Dedifferentiated amniotic fluid mesenchymal stem cell (primary cell): ENCODE measurements around the gene MRPS30.
"Not testable (repeated sequence)": the region's sequence is repeated elsewhere in the genome, so short reads cannot be mapped to it uniquely, and the experiment has no call there.

Source experiments
- DNase-seq: peaks from one replicate; pipeline ENCODE4 v3.0.0-alpha.2; 2016; ENCODE audit errors: extremely low spot score

The MRPS30 gene

GRCh38 chr5:44808435-44809214, at the start of gene MRPS30:
TSS of gene MRPS30 (plus strand) at chr5:44808947. CDS start at chr5:44808963, 16 bp downstream.
- DNase-seq = peak; percentile 99

GRCh38 chr5:44769200-44769876, 39.4 kb upstream of the MRPS30 start:
- no peak for DNase-seq

- no peak for DNase-seq
These were observed 38.9 kb upstream of the MRPS30 start for GRCh38 chr5:44769877-44770209.

GRCh38 chr5:44770780-44771717, 37.7 kb upstream of the MRPS30 start:
- DNase-seq = no peak

- not testable (repeated sequence) for DNase-seq
These were observed 36.4 kb upstream of the MRPS30 start for GRCh38 chr5:44772397-44772796.

- peak; percentile 90 for DNase-seq
These were observed 34.4 kb upstream of the MRPS30 start for GRCh38 chr5:44774279-44774880.

GRCh38 chr5:44779167-44779566, 29.6 kb upstream of the MRPS30 start:
- no peak for DNase-seq

- DNase-seq = no peak
These were observed 25.0 kb upstream of the MRPS30 start for GRCh38 chr5:44783634-44784315.

GRCh38 chr5:44787731-44788130, 21.0 kb upstream of the MRPS30 start:
- DNase-seq = no peak

- peak; percentile 42 for DNase-seq
These were observed 19.3 kb upstream of the MRPS30 start for GRCh38 chr5:44789372-44789995.

GRCh38 chr5:44792031-44792673, 16.6 kb upstream of the MRPS30 start:
- DNase-seq = not testable (repeated sequence)

- DNase-seq = no peak
These were observed 14.4 kb upstream of the MRPS30 start for GRCh38 chr5:44794371-44794770.

GRCh38 chr5:44795496-44795895, 13.3 kb upstream of the MRPS30 start:
- no peak for DNase-seq

- no peak for DNase-seq
These were observed 10.9 kb upstream of the MRPS30 start for GRCh38 chr5:44797841-44798240.

- no peak for DNase-seq
These were observed 6.8 kb upstream of the MRPS30 start for GRCh38 chr5:44801992-44802391.

- DNase-seq = no peak
These were observed 2.1 kb upstream of the MRPS30 start for GRCh38 chr5:44806608-44807007.

GRCh38 chr5:44807269-44807668, 1.5 kb upstream of the MRPS30 start:
- no peak for DNase-seq

GRCh38 chr5:44809215-44809955, 638 bp downstream of the MRPS30 start:
- peak; percentile 51 for DNase-seq

GRCh38 chr5:44809956-44810420, 1.2 kb downstream of the MRPS30 start:
- DNase-seq = no peak
